GM18499 (cell line): ENCODE measurements around the gene ABHD6.

Experiments used
- ATAC-seq: cut with Tn5 transposase; IDR thresholded peaks from one replicate; pipeline ENCODE4 v1.9.1; 2021; ENCODE audit warnings: moderate number of reproducible peaks; ENCODE audit not compliant: insufficient read depth, unreplicated experiment

The ABHD6 gene

DNA sequence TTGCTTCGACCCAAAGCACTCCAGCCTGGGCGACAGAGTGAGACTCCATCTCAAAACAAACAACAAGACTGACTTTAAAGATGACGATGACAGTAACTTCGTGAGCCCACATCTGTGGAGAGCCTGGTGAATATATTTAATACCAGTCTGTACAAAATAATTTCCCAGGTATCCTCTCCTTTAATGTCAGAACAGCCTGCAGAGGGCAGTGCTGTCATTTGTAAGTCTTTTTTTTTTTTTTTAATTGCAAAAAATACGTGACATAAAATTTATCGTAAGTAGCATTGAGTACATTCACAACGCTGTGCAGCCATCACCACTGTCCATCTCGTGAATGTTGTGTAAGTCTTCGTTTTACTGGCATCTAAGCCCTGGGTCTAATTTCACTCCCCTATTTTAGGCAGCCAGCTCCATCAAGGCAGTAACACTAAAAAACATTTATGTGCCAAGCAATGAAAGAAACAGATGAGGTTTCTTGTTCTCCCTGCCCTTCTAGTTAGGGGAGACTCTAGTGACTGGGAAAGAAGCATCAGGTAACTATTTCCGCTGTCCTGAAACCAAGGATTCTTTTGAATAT, 70.1 kb downstream of the ABHD6 start:
- ATAC-seq: no peak

DNA sequence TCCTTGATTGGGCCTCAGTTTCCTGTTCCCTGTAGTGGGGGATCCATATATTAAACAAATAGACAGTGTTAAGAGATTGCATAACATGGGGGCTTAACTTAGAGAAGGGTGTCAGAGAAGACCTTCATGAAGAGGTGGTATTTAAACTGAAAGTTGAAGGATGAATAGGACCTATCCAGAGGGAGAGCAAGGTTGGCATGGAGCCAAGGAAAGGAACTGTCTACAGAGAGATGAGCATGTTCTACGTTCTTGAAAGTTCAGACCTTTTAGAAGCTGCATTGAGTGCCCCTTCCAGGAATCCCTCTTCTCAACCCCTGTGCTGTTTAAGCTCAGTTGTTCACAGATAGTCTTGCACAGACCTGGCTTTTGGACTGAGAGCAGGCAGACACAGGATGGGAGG, 71.1 kb downstream of the ABHD6 start:
- no peak for ATAC-seq

DNA sequence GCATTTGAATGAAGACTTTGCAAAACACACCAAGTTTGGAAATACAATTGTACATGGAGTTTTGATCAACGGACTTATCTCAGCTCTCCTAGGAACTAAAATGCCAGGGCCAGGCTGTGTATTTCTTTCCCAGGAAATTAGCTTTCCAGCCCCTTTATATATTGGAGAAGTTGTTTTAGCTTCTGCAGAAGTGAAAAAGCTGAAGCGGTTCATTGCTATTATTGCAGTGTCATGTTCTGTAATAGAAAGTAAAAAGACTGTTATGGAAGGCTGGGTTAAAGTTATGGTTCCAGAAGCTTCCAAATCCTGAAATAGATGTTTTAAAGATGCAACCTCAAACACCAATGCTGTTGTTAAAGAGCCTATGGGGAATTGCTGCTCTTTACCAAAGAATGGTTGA, 80.2 kb downstream of the ABHD6 start:
- no peak for ATAC-seq

DNA sequence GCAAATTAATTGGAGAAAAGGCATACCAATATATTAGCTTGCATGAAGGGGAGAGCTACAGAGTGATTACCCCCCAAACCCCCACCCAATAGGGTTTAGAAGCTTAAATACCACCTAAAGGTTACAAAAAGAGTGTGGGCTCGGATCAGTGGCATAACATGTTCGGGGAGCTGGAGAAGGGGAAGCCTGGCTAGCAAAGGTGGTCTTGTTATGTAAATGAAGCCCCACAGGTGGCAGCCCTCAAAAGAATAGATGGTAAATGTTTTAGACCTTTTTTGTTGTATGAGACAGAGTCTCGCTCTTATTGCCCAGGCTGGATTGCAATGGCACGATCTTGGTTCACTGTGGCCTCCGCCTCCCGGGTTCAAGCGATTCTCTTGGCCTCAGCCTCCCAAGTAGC, 84.2 kb downstream of the ABHD6 start:
- no peak for ATAC-seq

DNA sequence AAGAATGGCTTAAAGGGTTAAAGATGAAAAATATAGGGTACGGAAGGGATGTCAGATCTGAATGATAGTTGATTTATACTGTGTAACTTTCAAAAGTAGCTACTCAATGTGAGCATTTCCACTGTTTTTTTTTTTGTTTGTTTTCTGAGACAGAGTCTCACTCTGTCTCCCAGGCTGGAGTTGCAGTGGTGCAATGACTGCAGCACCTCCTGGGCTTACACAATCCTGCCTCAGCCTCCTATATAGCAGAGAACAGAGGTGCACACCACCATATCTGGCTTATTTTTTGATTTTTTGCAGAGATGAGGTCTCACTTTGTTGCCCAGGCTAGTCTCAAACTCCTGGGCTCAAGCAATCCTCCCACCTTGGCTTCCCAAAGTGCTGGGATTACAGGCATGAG, 85.2 kb downstream of the ABHD6 start:
- no peak for ATAC-seq

DNA sequence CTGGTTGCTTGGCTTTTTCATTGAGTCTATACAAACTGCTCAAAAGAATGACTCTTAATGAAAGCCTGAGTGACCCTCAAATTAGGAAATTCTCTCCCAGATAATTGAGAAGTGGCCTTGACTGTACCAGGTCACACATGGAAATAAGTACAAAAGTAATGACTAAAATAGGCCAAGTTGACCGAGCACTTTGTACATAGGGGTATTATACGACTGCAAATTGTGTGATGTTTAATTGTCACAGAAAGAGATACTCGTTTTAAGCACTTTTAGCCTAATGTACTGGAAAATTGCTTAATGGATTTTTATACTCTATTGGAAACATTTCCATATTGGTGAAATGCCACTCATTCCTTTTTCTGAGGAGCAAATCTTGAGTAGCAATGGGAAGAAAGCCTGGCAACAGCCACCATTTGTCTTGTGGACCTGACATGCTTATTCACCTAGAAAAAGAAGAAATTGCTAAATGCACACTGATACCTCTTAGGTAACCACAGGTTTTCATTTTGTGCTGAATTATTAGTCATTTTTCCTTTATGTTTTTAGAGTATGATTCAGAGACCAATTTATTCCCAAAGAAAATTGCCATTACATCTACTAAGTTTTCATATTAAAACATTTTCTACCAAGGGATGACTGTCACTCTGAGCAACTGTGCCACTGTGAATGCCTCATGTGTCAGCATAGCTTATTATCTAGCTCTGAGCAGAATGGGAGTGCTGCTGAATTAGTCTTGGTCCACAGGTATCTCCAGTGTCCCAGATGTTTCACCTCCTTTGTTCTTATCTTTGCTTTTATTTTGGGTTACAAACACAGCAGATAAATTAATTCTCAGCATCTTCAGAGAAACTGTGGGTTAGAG, 86.2 kb downstream of the ABHD6 start:
- ATAC-seq: no peak

DNA sequence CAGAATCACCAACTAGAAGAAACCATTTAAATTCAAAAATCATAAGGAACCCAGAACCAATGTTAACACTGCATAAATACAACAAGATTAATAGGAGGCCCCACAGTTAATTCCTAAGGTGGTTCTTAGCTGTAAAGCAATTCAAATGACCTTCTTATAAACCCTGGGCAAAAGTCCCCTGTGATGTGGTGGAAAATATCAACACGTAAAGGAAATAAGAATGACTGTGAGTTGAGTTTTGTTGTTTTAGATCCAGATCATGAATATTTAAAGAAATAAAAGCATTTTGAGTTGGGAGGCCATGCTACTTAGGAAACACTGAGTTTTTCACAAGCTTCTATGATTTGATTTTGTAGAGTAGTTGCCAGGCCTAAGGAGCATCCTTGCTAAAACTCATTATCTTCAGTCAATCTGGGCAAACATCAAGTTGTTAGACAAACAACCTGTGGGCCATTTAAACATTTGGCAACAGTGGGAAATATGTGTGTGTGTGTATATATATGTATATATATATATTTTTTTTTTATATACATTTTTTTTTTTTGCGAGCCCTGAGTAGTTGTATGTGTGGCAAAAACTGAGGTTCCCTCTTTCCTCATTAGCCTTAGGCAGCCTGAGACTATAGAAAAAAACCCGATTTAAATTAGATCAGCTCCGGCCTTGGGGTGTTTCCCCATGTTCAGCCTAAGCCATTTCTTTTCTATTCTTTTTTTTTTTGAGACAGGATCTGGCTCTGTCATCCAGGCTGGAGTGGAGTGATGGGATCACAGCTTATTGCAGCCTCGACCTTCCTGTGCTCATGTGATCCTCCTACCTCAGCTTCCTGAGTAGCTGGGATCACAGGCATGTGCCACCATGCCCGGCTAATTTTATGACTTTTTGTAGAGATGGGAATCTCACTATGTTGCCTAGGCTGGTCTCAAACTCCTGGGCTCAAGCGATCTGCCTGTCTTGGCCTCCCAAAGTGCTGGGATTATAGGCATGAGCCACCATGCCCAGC, 87.1 kb downstream of the ABHD6 start:
- ATAC-seq: no peak

DNA sequence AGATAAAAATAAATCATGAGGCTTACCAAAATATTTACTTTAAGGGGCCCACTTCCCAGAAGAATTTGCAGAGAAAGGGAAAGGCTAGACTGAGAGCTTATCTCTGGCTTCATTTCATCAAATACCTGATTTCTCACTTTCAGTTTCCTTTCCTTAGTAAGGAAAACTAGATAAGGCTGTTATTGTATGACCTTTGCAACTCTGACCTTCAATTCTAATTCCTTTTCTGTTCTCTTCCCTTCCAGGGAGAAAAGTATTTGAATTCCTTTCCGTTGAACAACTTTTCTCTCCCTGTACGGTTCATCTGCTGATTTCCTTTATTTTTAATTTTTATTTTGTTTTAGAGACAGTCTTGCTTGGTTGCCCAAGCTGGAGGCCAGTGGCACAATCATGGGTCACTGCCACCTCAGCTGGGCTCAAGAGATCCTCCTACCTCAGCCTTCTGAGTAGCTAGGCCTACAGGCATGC, 88.0 kb downstream of the ABHD6 start:
- ATAC-seq: no peak

DNA sequence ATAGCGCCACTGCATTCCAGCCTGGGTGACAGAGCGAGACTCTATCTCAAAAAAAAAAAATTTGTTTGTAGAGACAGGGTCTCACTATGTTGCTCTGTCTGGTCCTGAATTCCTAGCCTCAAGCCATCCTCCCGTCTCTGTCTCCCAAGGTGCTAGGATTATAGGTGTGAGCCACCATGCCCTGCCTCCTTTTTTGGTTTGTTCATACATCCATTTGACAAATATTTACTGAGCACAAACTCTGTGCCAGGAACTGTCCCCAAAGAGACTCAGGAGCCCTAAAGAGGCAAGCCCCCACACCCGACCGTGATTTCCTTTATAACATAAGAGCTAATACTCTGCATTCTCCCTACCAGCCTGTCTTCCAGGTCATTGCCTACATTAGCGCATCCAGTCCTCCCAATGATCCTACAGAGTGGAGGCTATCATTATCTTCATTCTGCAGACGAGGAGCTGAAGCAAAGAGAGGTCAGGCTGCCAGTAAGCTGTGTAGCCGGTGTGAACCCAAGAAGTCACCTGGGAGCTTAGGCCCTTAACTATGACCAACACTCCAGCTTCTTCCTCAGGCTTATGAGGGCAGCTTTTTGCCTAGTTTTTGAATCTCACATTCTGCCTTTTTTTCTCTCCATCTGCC, 88.8 kb downstream of the ABHD6 start:
- no peak for ATAC-seq

DNA sequence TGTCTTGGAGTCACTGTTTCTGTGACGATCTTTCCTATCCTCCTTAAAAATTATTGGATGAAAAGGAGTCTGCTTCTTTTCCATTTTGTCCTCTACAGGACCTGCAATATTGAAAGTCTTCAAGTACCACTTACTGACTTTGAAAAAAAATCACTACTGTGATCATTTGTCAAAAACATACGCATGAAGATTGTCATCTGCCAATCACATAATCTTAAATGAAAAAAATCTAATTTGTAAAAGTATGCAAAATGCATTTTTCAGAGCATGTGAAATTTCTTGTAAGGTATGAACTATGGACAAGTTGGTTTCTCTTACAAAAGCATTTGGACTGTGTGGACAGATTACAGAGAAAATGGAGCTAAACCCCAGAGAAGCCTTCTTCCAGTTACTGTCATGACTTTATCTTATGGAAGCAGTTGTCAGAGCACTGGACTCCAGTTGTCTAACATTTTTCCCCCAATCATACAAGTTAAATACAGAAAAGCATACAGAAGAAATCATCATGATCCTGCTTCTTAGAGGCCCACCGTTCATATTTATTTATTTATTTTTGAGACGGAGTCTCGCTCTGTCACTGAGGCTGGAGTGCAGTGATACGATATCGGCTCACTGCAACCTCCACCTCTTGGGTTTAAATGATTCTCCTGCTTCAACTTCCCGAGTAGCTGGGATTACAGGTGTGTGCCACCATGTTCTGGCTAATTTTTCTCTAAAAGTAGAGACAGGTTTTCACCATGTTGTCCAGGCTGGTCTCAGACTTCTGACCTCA, 91.7 kb downstream of the ABHD6 start:
- no peak for ATAC-seq

DNA sequence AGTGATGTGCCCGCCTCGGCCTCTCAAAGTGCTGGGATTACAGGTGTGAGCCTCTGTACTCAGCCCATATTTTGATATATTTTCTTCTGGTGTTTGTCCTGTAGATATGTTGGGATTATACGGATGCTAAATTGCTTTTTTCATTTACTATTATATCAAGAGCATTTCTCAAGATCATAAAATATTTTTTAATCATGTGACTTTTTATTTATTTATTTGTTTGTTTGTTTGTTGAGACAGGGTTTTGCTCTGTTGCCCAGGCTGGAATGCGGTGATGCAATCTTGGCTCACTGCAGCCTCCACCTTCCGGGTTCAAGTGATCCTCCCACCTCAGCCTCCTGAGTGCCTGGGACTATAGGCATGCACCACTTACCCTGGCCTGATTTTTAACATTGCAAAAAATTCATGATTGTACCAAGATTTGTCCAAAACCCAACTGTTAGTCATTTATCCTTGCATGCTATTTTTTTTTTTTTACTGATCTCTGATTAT, 92.4 kb downstream of the ABHD6 start:
- ATAC-seq: no peak

DNA sequence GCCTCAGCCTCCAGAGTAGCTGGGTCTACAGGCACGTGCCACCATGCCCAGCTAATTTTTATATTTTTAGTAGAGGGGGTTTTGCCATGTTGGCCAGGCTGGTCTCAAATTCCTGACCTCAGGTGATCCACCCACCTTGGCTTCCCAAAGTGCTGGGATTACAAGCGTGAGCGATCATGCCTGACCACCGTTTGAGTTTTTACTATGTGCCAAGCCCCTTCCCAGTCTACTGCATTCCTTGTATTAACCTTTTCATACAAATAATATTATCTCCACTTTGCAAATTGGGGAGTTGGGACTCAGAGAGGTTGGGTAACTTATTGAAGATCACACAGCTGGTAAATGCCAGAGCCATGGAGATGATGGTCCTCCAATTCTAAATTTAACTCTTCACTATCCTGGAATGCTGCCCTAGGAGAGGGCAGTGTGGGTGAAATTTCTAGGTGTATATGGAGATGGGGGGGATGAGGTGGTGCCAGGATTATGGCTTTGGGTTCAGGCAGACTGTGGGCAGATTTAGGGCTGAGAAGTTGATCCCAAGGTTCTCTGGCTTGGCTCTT, 94.1 kb downstream of the ABHD6 start:
- no peak for ATAC-seq

DNA sequence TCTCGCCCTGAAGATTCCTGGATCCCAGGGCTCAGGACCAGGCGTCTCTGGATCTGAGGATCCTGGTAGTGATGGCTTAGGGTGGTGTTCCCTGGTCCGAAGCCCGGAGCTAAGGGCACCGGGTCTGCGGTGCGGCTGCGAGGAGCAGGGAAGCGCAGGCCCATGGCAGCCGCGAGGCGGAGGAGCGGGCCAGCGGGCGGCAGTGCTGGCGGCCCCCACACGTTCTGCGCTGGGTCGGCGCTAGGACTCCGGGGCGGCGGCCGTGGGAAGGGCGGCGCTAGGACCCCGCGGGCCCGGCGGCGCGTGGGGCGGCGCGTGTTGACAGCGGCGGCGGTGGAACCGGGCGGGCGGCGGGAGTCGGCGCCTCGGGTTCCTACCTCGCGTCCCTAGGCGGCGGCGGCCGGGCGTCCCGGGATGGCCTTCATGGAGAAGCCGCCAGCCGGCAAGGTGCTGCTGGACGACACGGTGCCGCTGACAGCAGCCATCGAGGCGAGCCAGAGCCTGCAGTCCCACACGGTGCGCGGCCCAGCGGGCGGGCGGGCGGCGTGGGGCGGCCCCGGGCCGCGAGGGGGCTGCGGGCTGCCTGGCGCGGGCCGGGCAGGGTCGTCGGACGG, 95.1 kb downstream of the ABHD6 start, which contains the start of gene PXK:
Gene PXK (plus strand): TSS at position 318 of the 614 bp plus-strand sequence. CDS start 97 bp downstream, at position 415.
- ATAC-seq: peak; percentile 37

DNA sequence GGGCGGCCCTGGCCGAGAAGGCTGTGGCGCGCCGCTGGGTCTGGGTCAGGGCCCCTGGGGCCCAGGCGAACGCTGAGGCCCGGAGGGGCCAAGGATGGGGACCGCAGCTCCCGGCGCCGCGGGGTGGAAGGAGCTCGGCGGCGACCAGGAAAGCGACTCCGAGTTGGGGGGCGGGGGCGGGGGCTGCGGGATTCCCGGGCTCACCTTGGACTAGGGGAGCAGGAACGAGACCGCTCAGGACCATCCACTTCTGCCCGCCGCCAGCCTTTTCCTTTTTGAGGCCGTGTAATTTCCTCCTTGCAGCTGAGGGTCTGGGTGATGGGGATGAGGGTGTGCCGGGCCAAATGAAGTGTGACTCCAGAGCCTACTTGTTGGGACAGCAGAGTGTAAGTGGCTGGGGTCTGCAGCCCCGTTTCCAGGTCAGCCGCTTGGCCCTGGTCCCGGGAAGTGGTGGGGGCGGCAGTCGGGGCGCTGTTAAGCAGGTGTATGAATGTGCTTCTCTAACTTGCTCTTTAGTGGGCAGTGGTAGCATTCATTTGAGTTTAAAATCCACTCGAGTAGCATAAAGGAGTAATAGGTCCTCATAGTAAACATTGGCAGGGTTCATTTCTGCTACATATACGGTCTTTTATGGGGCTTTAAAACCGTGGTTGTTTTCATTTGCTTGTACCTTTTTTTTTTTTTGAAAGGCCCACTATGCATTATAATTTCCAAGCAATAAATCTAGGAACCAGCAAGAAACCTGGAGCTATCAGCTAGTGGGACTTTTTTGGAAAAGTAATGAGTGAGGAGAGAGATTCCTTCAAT, 95.8 kb downstream of the ABHD6 start:
- peak; percentile 35 for ATAC-seq

DNA sequence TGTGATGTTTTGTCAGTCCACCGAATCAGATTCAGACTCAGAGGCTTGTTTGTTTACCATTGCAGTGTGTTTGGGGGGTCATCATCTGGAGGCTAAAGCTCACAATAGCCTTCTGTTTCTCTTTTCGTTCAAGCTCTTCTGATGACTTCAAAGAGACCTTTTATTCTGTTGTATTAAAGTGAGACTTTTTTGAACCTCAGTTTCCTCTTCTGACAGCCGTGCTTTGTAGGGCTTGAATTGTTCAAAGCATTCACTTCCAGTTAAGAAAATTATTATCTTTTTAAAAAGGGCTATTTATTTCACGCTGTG, 96.4 kb downstream of the ABHD6 start:
- no peak for ATAC-seq

DNA sequence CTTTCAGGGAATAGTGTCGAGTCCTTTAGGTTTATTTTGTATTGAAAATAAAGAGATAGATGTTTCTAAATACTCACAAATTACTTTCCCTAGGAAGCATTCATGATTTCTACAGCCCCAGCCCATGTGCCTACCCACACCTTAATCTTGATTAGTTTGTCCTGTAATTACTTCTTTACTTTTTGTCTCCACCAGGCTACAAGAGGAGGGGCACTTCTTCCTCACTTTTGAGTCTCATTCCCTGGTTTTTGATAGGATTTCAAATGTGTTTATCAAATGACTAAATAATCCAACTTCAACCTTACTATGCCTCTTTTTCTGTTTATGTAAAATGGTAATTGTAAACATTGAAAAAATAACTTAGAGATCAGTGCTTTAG, 96.9 kb downstream of the ABHD6 start:
- no peak for ATAC-seq

DNA sequence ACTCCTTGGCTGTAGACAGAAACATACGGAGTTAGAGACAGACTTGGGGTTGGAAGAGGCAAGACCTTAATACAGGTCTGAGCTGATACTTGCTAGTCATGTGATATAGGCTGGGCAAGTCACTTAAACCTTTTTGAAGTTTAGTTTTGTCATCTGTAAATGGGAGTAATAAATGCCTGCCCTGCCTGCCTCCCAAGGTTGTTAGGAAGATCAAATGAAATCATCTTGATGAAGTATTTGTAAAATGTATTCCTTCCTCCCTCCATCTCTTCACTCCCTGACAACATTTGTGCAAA, 98.0 kb downstream of the ABHD6 start:
- no peak for ATAC-seq
